CD14-positive monocyte (primary cell): ENCODE data around the gene CYTH3. TPM values are rescaled to one million over a fixed set of nuclear protein-coding genes. Genes with fewer than 3 reads are reported as not detected.

ENCODE experiments used
- DNase-seq, 3 donors: peaks; one replicate each; pipeline ENCODE4 v3.0.0-alpha.2; 2011 to 2022
- H2AFZ ChIP-seq: 2 replicates; pipeline ENCODE4 v1.6.0; 2012; ENCODE audit warnings: mild to moderate bottlenecking, low read depth, low read length, inconsistent platforms; ENCODE audit not compliant: insufficient read depth, poor library complexity, severe bottlenecking
- H3K27ac ChIP-seq, 2 donors: 1 replicate in 1 of 2; 2 replicates in 1 of 2; pipeline ENCODE4 v1.5.1; 2012 to 2013; ENCODE audit warnings: low read length in 2 of 2, control low read depth in 1 of 2, inconsistent platforms in 1 of 2, low read depth in 1 of 2, mild to moderate bottlenecking in 1 of 2
- H3K27me3 ChIP-seq, 2 donors: one replicate each; pipeline versions ENCODE4 v1.6.0 to v1.6.1; 2011 to 2013; ENCODE audit warnings: low read length in 2 of 2; ENCODE audit not compliant: control insufficient read depth in 2 of 2, insufficient read depth in 2 of 2
- H3K36me3 ChIP-seq, 2 donors: replicated peaks in 1 of 2; 1 replicate in 1 of 2; 2 replicates in 1 of 2; pipeline versions ENCODE4 v1.5.1 to v1.6.1; 2012 to 2013; ENCODE audit warnings: low read length in 2 of 2, control low read depth in 1 of 2, inconsistent platforms in 1 of 2, mild to moderate bottlenecking in 1 of 2; ENCODE audit not compliant: insufficient read depth in 2 of 2, control insufficient read depth in 1 of 2
- H3K4me1 ChIP-seq, 2 donors: 1 replicate in 1 of 2; 2 replicates in 1 of 2; pipeline versions ENCODE4 v1.5.1 to v1.6.1; 2012 to 2013; ENCODE audit warnings: low read length in 2 of 2, control low read depth in 1 of 2, inconsistent platforms in 1 of 2, mild to moderate bottlenecking in 1 of 2, moderate library complexity in 1 of 2; ENCODE audit not compliant: insufficient read depth in 2 of 2, control insufficient read depth in 1 of 2
- H3K4me2 ChIP-seq: replicated peaks from 2 replicates; pipeline ENCODE3; 2012; ENCODE audit warnings: low read length, moderate library complexity, mild to moderate bottlenecking; ENCODE audit not compliant: poor library complexity, severe bottlenecking; ENCODE audit errors: extremely low read depth
- H3K4me3 ChIP-seq, 3 experiments: fragments of 200-600 bp in 1 of 3; sonication (generic) in 1 of 3; replicated peaks in 1 of 3; 1 replicate in 2 of 3; 2 replicates in 1 of 3; pipeline ENCODE4 v1.5.1; 2011 to 2013; ENCODE audit warnings: low read length in 3 of 3, mild to moderate bottlenecking in 3 of 3, control low read depth in 2 of 3, low read depth in 2 of 3, inconsistent platforms in 1 of 3, moderate library complexity in 1 of 3
- H3K79me2 ChIP-seq: 2 replicates; pipeline ENCODE4 v1.6.0; 2012; ENCODE audit warnings: mild to moderate bottlenecking, control low read depth, inconsistent platforms, low read length, moderate library complexity; ENCODE audit not compliant: insufficient read depth
- H3K9ac ChIP-seq: 2 replicates; pipeline ENCODE4 v1.6.0; 2017; ENCODE audit warnings: low read length, mild to moderate bottlenecking; ENCODE audit not compliant: insufficient read depth, poor library complexity, severe bottlenecking
- H3K9me3 ChIP-seq, 2 donors: replicated peaks in 1 of 2; 1 replicate in 1 of 2; 2 replicates in 1 of 2; pipeline versions ENCODE4 v1.5.1 to v1.6.1; 2012 to 2013; ENCODE audit warnings: low read length in 2 of 2, control low read depth in 1 of 2; ENCODE audit not compliant: control insufficient read depth in 1 of 2, insufficient read depth in 1 of 2
- H4K20me1 ChIP-seq: 2 replicates; pipeline ENCODE4 v1.6.0; 2012; ENCODE audit warnings: mild to moderate bottlenecking, low read length, control low read depth, moderate library complexity; ENCODE audit not compliant: insufficient read depth
- H3K27ac Mint-ChIP-seq, 7 donors: one replicate each; pipeline ENCODE4 v1.8.0; 2020; ENCODE audit warnings: mild to moderate bottlenecking in 7 of 7, mixed read lengths in 7 of 7, moderate library complexity in 6 of 7, inconsistent platforms in 2 of 7
- H3K27me3 Mint-ChIP-seq, 3 donors: one replicate each; pipeline ENCODE4 v1.8.0; 2021 to 2022; ENCODE audit warnings: low read depth in 3 of 3, mild to moderate bottlenecking in 3 of 3, mixed read lengths in 3 of 3, moderate library complexity in 3 of 3, inconsistent platforms in 1 of 3
- H3K36me3 Mint-ChIP-seq, 2 donors: one replicate each; pipeline ENCODE4 v1.8.0; 2020; ENCODE audit warnings: mixed read lengths in 2 of 2, inconsistent platforms in 1 of 2, mild to moderate bottlenecking in 1 of 2
- H3K4me1 Mint-ChIP-seq: one replicate; pipeline ENCODE4 v1.8.0; 2020; ENCODE audit warnings: mild to moderate bottlenecking, mixed read lengths
- H3K4me3 Mint-ChIP-seq, 2 donors: one replicate each; pipeline ENCODE4 v1.8.0; 2020; ENCODE audit warnings: mild to moderate bottlenecking in 2 of 2, mixed read lengths in 2 of 2, moderate library complexity in 1 of 2
- H3K9me3 Mint-ChIP-seq, 7 donors: one replicate each; pipeline ENCODE4 v1.8.0; 2020 to 2022; ENCODE audit warnings: mixed read lengths in 7 of 7, mild to moderate bottlenecking in 6 of 7, moderate library complexity in 6 of 7, inconsistent platforms in 2 of 7
- CTCF ChIP-seq: fragments of 200-600 bp; IDR thresholded peaks from one replicate; pipeline ENCODE4 v1.8.0; 2022; ENCODE audit warnings: antibody characterized with exemption, mild to moderate bottlenecking
- WGBS: methylation state at CpG from one replicate; pipeline ENCODE4 v1.1.5; 2013; ENCODE audit warnings: missing lambda C conversion rate; ENCODE audit not compliant: insufficient coverage; 5-methylcytosine and 5-hydroxymethylcytosine counted together
- intact Hi-C, 2 donors: fragments of 100-400 bp; cut with micrococcal nuclease; formaldehyde crosslinking; loops; one replicate each; pipeline versions ENCODE4 v1.15.0 to v1.15.1; 2023
- polyA plus RNA-seq, 3 donors: library from polyadenylated mRNA; depleted of rRNA in 1 of 3; unstranded in 2 of 3; stranded (reverse) in 1 of 3; fragments of 300-500 nt in 2 of 3; fragments of >200 nt in 1 of 3; fragmentation: Illumina TruSeq in 2 of 3; gene quantifications; 1 replicate in 2 of 3; 2 replicates in 1 of 3; pipeline ENCODE4 v1.2.3, GENCODE V29; 2012 to 2021

CYTH3 gene
- polyA plus RNA-seq, 3 donors = 1.3 to 8.5 (median 1.4) TPM

DNA sequence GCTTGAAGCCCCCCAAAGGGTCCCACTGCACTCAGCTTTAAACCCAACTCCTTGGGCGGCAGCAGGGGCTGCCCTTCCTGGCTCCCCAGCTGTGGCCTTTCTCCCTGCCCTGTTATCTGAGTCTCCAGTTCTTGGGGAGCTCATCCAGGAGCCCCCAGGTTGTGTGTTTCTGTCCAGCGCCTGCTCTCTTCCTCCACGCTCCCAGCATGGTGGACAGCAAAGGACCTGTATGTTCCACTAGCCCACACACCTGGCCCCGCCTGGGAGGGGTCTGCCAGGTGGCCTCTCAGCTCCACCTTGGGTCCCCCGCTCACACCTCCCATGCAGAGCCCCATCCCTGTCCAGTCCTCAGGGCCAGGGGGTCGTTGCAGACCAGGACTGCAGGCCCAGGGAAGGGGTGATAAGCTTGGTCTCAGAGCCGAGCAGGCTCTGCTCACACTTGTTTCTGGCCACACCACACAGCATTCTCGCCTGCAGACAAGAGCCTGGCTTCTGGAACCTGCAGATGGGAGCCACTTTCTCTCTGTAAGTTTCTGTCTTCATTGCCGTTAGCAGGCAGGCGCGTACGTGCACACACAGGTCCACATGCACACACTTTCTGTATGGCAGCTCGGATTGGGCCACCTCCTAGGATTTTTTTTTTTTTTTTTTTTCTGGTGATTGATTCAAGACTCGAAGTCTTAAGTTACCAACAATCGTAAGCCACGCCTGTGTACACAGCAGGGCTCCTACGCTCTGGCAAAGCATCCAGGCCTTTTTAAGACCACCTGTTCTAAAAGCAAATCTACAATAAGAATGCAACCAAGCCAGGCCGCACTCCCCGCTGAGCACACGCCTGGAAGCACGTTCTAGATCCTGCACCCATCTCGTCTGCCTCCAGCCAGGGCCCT, 104.6 kb downstream of the CYTH3 start:
- peaks cover under 1 to 2% of the 10 kb centered on the region in 2 donors for H3K4me1 ChIP-seq
- peaks cover 20 to 32% of the 10 kb centered on the region in 2 donors for H3K36me3 ChIP-seq
- H3K4me1 Mint-ChIP-seq = peaks cover 3% of the 10 kb centered on the region
- no peak overlapping the region for H3K27ac Mint-ChIP-seq
- TF ChIP-seq CTCF = no peak
- H3K4me3 Mint-ChIP-seq = no peak overlapping the region
- H3K9ac ChIP-seq = no peak overlapping the region
- H3K79me2 ChIP-seq = no peaks in the 10 kb centered on the region
- peaks cover 28 to 50% of the 10 kb centered on the region in 2 donors for H3K36me3 Mint-ChIP-seq
- no peak overlapping the region for H3K4me2 ChIP-seq
- WGBS = 97% methylated on average over 13 of the region's 22 CpGs
- H3K9me3 ChIP-seq = no peaks in the 10 kb centered on the region
- H4K20me1 ChIP-seq = no peaks in the 10 kb centered on the region
- no peak overlapping the region for H3K27ac ChIP-seq
- H3K4me3 ChIP-seq = no peak overlapping the region
- DNase-seq = no peak
- peaks cover under 1 to 12% (median 5%) of the 10 kb centered on the region in 3 donors for H3K27me3 Mint-ChIP-seq
- no peak overlapping the region for H2AFZ ChIP-seq
- peaks cover 0 to 3% of the 10 kb centered on the region in 2 donors for H3K27me3 ChIP-seq
- intact Hi-C loops = loop anchor here (10.0 kb wide), 2 partner anchors 107 to 157 kb away; partner anchors contain the start of gene CYTH3 (in 1 of the 2)
- no peaks in the 10 kb centered on the region for H3K9me3 Mint-ChIP-seq

- no peak overlapping the region for H3K9ac ChIP-seq
- intact Hi-C loops = loop anchor here (10.0 kb wide), 2 partner anchors 108 to 158 kb away; partner anchors contain the start of gene CYTH3 (in 1 of the 2)
- 93% methylated on average over 12 of the region's 13 CpGs for WGBS
- H4K20me1 ChIP-seq = no peaks in the 10 kb centered on the region
- no peaks in the 10 kb centered on the region for H3K9me3 Mint-ChIP-seq
- no peak for DNase-seq
- no peak overlapping the region for H2AFZ ChIP-seq
- peak overlapping the region in 1 of 7 donors; percentile 6 for H3K27ac Mint-ChIP-seq
- H3K79me2 ChIP-seq = no peaks in the 10 kb centered on the region
- no peak overlapping the region for H3K27ac ChIP-seq
- H3K4me3 ChIP-seq = no peak overlapping the region
- peaks cover 0 to 12% (median 1%) of the 10 kb centered on the region in 3 donors for H3K27me3 Mint-ChIP-seq
- no peak overlapping the region for H3K4me2 ChIP-seq
- peaks cover 25 to 40% of the 10 kb centered on the region in 2 donors for H3K36me3 ChIP-seq
- H3K36me3 Mint-ChIP-seq = peaks cover 30 to 50% of the 10 kb centered on the region in 2 donors
- no peaks in the 10 kb centered on the region for H3K4me1 Mint-ChIP-seq
- peaks cover 0 to 3% of the 10 kb centered on the region in 2 donors for H3K27me3 ChIP-seq
- no peaks in the 10 kb centered on the region for H3K9me3 ChIP-seq
- TF ChIP-seq CTCF = no peak
- H3K4me1 ChIP-seq = no peaks in the 10 kb centered on the region
- no peak overlapping the region for H3K4me3 Mint-ChIP-seq
Observed at GRCh38 chr7:6167004-6167551, 105.3 kb downstream of the CYTH3 start.
